ENCODE results near the gene PCDHGA8.
"Not testable (repeated sequence)": the region's sequence is repeated elsewhere in the genome, so short reads cannot be mapped to it uniquely, and the experiment has no call there.

Gene PCDHGA8

GRCh38 chr5:141392429-141393198 lies at the start of gene PCDHGA8:
Gene PCDHGA8 (plus strand): TSS chr5:141392633. CDS start chr5:141392814, 181 bp downstream.
- DNase-seq = no peak

DNA sequence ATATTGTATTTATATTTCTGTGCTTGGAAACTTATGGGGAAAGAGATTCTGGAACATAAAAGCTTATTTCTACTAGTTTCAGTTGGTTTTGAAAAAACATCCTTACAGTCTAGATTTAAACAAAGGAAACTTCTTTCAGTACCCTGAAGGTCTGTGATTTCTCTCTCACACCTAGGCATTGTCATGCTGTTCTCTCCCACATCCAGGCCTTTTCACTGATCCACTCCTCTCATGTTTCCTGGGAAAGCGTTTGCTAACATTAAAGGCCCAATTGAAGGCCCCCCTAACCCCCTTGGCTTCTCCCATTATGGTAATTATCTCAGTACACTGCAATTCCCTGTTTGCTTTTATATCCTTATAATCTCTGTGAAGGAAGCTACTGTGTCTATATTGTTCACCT lies 49.7 kb upstream of the PCDHGA8 start:
- DNase-seq = no peak

- no peak for DNase-seq
Measured at GRCh38 chr5:141343242-141343952, 49.0 kb upstream of the PCDHGA8 start, which contains the start of gene PCDHGA3. Gene PCDHGA3 (plus strand): TSS chr5:141343829. CDS start chr5:141344034, 205 bp downstream.

GRCh38 chr5:141343953-141344463 lies 48.4 kb upstream of the PCDHGA8 start:
- DNase-seq = no peak

DNA sequence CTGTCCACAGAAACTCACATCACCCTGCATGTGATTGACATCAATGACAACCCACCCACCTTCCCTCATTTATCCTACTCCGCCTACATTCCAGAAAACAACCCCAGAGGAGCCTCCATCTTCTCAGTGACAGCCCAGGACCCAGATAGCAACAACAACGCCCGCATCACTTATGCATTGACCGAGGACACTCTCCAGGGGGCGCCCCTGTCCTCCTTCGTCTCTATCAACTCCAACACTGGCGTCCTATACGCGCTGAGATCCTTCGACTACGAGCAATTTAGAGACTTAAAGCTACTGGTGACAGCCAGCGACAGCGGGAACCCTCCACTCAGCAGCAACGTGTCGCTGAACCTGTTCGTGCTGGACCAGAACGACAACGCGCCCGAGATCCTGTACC lies 47.1 kb upstream of the PCDHGA8 start:
- no peak for DNase-seq

DNA sequence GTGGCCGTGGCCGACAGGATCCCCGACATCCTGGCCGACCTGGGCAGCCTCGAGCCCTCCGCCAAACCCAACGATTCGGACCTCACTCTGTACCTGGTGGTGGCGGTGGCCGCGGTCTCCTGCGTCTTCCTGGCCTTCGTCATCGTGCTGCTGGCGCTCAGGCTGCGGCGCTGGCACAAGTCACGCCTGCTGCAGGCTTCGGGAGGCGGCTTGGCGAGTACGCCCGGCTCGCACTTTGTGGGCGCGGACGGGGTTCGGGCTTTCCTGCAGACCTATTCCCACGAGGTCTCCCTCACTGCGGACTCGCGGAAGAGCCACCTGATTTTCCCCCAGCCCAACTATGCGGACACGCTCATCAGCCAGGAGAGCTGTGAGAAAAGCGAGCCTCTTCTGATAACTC lies 46.4 kb upstream of the PCDHGA8 start:
- DNase-seq = not testable (repeated sequence)

DNA sequence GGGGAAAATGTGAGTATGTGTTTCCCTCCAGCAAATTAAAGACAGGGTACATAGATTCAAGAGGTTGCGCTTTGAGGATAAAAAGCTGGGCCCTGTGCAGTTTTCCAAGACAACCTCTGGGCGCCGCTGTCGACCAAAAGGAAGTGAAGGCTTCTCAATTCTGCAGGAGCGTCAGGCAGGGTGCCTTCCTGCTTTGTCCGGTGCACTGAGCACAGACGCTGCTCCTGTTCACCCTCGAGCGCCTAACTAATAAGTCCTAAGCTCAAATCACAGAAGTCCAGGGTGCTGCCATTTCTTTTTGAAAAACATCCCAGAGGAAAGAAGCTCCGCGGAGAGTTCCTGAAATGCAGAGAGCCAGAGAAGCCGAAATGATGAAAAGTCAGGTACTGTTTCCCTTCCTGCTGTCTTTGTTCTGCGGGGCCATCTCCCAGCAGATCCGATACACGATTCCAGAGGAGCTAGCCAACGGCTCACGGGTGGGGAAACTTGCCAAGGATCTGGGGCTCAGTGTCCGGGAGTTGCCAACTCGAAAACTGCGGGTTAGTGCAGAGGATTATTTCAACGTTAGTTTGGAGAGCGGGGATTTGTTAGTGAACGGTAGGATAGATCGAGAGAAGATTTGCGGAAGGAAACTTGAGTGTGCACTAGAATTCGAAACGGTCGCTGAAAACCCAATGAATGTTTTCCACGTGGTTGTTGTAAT lies 42.4 kb upstream of the PCDHGA8 start, which contains the start of gene PCDHGB1:
Gene PCDHGB1 (plus strand): TSS at position 183 of the 703 bp plus-strand sequence. CDS start 162 bp downstream, at position 345.
- peak; percentile 24 for DNase-seq

- DNase-seq = no peak
Measured at GRCh38 chr5:141351591-141351990, 40.8 kb upstream of the PCDHGA8 start.

GRCh38 chr5:141354900-141355469 lies 37.4 kb upstream of the PCDHGA8 start, which contains the start of gene PCDHGA4:
Gene PCDHGA4 (plus strand): TSS chr5:141355021. CDS start chr5:141355108, 87 bp downstream.
- no peak for DNase-seq

DNA sequence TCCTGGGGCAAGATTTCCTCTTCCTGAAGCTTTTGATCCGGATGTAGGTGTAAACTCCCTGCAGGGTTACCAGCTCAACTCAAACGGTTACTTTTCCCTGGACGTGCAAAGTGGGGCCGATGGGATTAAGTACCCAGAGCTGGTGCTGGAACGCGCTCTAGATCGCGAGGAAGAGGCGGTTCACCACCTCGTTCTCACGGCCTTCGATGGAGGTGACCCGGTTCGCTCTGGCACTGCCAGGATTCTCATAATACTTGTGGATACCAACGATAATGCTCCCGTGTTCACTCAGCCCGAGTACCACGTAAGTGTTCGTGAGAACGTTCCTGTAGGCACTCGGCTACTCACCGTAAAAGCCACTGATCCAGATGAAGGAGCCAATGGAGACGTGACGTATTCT lies 36.8 kb upstream of the PCDHGA8 start:
- DNase-seq = no peak

DNA sequence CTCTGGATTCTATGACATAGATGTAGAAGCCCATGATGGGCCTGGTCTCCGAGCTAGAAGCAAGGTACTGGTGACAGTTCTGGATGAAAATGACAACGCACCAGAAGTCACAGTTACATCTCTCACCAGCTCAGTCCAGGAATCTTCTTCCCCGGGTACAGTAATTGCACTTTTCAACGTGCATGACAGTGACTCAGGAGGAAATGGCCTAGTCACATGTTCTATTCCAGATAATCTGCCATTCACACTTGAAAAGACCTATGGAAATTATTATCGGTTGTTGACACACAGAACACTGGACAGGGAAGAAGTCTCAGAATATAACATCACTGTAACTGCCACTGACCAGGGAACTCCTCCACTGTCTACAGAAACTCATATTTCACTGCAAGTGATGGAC lies 36.3 kb upstream of the PCDHGA8 start:
- DNase-seq = no peak

DNA sequence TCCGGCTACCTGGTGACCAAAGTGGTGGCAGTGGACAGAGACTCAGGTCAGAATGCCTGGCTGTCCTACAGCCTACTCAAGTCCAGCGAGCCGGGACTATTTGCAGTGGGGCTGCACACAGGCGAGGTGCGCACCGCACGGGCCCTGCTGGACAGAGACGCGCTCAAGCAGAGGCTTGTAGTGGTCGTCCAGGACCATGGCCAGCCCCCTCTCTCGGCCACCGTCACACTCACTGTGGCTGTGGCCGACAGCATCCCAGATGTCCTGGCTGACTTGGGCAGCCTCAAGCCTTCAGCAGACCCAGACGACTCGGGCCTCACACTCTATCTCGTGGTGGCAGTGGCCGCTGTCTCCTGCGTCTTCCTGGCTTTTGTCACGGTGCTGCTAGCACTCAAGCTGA lies 35.5 kb upstream of the PCDHGA8 start:
- no peak for DNase-seq

- DNase-seq = no peak
Measured at GRCh38 chr5:141359790-141360426, 32.5 kb upstream of the PCDHGA8 start, which contains the start of gene PCDHGB2. Gene PCDHGB2 (plus strand): TSS chr5:141359994. CDS start chr5:141360136, 142 bp downstream.

DNA sequence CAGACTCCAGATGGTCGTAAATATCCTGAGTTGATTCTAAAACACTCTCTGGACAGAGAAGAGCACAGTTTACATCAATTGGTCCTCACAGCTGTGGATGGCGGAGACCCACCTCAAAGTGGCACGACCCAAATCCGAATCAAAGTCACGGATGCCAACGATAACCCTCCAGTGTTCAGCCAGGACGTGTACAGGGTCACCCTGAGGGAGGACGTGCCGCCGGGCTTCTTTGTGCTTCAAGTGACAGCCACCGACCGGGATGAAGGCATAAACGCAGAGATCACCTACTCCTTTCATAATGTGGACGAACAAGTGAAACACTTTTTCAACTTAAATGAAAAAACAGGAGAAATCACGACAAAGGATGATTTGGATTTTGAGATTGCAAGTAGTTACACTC lies 31.7 kb upstream of the PCDHGA8 start:
- DNase-seq = no peak

GRCh38 chr5:141362719-141363118 lies 29.7 kb upstream of the PCDHGA8 start:
- no peak for DNase-seq

DNA sequence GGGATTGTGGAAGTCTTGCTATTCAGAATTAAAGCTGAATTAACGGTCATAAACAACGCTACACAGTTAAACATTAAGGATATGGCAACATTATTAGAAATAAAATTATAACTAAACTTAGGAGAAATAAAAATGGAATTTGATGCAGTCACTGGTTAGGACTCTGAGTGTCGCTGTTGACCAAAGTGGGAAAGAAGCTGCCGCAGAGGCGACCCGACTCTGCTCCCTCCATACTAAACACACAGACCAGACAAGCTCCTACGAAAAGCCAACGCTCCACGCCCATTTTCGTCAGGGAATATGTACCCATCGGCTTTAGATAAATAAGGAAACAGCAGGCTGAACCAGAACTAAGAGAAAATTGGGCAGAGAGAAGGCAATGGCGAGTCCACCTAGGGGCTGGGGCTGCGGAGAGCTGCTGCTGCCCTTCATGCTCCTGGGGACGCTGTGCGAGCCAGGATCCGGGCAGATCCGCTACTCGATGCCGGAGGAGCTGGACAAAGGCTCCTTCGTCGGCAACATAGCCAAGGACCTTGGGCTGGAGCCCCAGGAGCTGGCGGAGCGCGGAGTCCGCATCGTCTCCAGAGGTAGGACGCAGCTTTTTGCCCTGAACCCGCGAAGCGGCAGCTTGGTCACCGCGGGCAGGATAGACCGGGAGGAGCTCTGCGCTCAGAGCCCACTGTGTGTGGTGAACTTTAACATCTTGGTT lies 28.3 kb upstream of the PCDHGA8 start, which contains the start of gene PCDHGA5:
Gene PCDHGA5 (plus strand): TSS at position 211 of the 709 bp plus-strand sequence. CDS start 169 bp downstream, at position 380.
- DNase-seq = no peak

- DNase-seq = no peak
Measured at GRCh38 chr5:141366016-141366896, 26.2 kb upstream of the PCDHGA8 start.

DNA sequence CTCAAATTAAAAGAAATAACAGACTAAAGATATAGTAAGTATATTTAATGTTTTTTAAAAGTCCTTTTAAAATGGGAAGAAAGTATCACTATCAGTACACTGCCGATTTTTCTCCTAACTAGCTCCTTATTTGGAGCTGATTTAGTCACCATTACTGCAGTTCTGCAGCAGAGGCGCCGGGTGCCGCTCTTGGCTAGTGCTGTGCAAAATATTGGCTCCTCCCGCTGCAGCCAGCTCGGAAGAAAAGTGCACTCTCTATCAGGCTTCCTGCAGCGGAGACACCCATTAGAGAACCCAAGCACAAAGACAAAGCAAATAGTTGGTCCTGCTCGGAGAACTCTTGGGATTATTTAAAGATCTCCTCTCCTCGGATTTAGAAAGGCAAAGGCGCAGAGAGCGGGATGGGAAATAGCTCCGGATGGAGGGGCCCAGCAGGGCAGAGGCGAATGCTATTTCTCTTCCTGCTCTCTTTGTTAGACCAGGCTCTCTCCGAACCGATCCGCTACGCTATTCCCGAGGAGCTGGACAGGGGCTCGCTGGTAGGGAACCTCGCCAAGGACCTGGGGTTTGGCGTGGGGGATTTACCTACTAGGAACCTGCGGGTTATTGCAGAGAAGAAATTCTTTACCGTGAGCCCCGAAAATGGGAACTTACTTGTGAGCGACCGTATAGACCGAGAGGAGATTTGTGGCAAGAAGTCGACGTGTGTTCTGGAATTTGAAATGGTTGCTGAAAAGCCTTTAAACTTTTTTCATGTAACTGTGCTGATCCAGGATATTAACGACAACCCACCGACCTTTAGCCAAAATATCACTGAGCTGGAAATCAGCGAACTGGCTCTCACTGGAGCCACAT lies 22.2 kb upstream of the PCDHGA8 start, which contains the start of gene PCDHGB3:
Gene PCDHGB3 (plus strand): TSS at position 249 of the 855 bp plus-strand sequence. CDS start 153 bp downstream, at position 402.
- DNase-seq = peak; percentile 36

Measured in activated CD4-positive, alpha-beta T cell treated with anti-CD3 and anti-CD28 coated beads, Interleukin-2, amount 50 U/mL, for 1 hour (primary cell).